H1 (cell line): ENCODE data around the gene WASHC2A. TPM values are rescaled to one million over a fixed set of nuclear protein-coding genes. Genes with fewer than 3 reads are reported as not detected.
"Not testable (repeated sequence)": the region's sequence is repeated elsewhere in the genome, so short reads cannot be mapped to it uniquely, and the experiment has no call there.

ENCODE experiments used
- CTCF ChIA-PET: fragments of 300-600 bp; sonication (Branson Sonifier 250); formaldehyde crosslinking; loops from one replicate; lab custom pipeline; 2021; ENCODE audit not compliant: partially characterized antibody; lab: Charles Lee
- POLR2A ChIA-PET: fragments of 300-600 bp; sonication (Branson Sonifier 250); formaldehyde crosslinking; loops from one replicate; lab custom pipeline; 2021; ENCODE audit warnings: inconsistent platforms; ENCODE audit not compliant: partially characterized antibody; lab: Charles Lee
- DNase-seq, 2 experiments: peaks; one replicate each; pipeline versions ENCODE4 v3.0.0 to v3.0.0-alpha.2; 2010 to 2022; ENCODE audit warnings: low spot score in 2 of 2, low read depth in 1 of 2, mixed read lengths in 1 of 2
- FAIRE-seq: peaks from 2 replicates; lab custom pipeline; 2011; peaks lifted over from hg19 to GRCh38; lab: Jason Lieb, UNC
- H2AFZ ChIP-seq: 2 replicates; pipeline ENCODE4 v1.8.1; 2012; ENCODE audit warnings: low read length, inconsistent platforms
- H2AK5ac ChIP-seq: 2 replicates; pipeline ENCODE4 v1.6.1; 2013; ENCODE audit warnings: low read depth, low read length
- H2BK120ac ChIP-seq: replicated peaks from 2 replicates; pipeline ENCODE3; 2013; ENCODE audit warnings: low read depth, low read length, inconsistent platforms
- H2BK12ac ChIP-seq: 2 replicates; pipeline ENCODE4 v1.6.1; 2013; ENCODE audit warnings: low read depth, low read length
- H2BK15ac ChIP-seq: 2 replicates; pipeline ENCODE4 v1.6.1; 2013; ENCODE audit warnings: low read length
- H2BK20ac ChIP-seq: 2 replicates; pipeline ENCODE4 v1.6.1; 2013; ENCODE audit warnings: low read length
- H2BK5ac ChIP-seq: 2 replicates; pipeline ENCODE4 v1.6.1; 2013; ENCODE audit warnings: low read depth, low read length
- H3K14ac ChIP-seq: 2 replicates; pipeline ENCODE4 v1.6.1; 2013; ENCODE audit warnings: inconsistent platforms; ENCODE audit not compliant: insufficient read length
- H3K18ac ChIP-seq: 2 replicates; pipeline ENCODE4 v1.6.1; 2013; ENCODE audit warnings: low read length; ENCODE audit errors: extremely low read depth
- H3K23ac ChIP-seq: 2 replicates; pipeline ENCODE4 v1.6.1; 2013; ENCODE audit warnings: inconsistent platforms; ENCODE audit not compliant: insufficient read length
- H3K23me2 ChIP-seq: 2 replicates; pipeline ENCODE4 v1.6.1; 2013; ENCODE audit warnings: low read depth, low read length
- H3K27ac ChIP-seq: 2 replicates; pipeline ENCODE4 v1.6.1; 2011; ENCODE audit warnings: low read depth, low read length, inconsistent platforms
- H3K27me3 ChIP-seq, 4 experiments: replicated peaks in 1 of 4; 1 replicate in 1 of 4; 2 replicates in 3 of 4; pipeline versions ENCODE4 v1.6.1 to v1.8.1; 2011 to 2013; ENCODE audit warnings: low read length in 3 of 4, mild to moderate bottlenecking in 3 of 4, inconsistent platforms in 2 of 4, mixed read lengths in 2 of 4, moderate library complexity in 1 of 4; ENCODE audit not compliant: control insufficient read depth in 3 of 4, insufficient read depth in 3 of 4; ENCODE audit errors: extremely low read depth in 1 of 4
- H3K36me3 ChIP-seq, 4 experiments: 2 replicates each; pipeline versions ENCODE4 v1.6.1 to v1.8.1; 2011 to 2013; ENCODE audit warnings: mild to moderate bottlenecking in 4 of 4, low read length in 3 of 4, moderate library complexity in 2 of 4, control low read depth in 1 of 4, inconsistent platforms in 1 of 4; ENCODE audit not compliant: insufficient read depth in 4 of 4, control insufficient read depth in 2 of 4
- H3K4ac ChIP-seq: replicated peaks from 2 replicates; pipeline ENCODE3; 2013; ENCODE audit warnings: low read length, low read depth, mixed read lengths, inconsistent platforms; ENCODE audit not compliant: insufficient read length
- H3K4me1 ChIP-seq, 4 experiments: replicated peaks in 1 of 4; 1 replicate in 1 of 4; 2 replicates in 3 of 4; pipeline versions ENCODE4 v1.6.1 to v1.8.1; 2011 to 2013; ENCODE audit warnings: low read length in 3 of 4, inconsistent platforms in 2 of 4, mixed read lengths in 1 of 4; ENCODE audit not compliant: insufficient read depth in 4 of 4, control insufficient read depth in 3 of 4
- H3K4me2 ChIP-seq, 2 experiments: 2 replicates each; pipeline versions ENCODE4 v1.6.1 to v1.8.1; 2011 to 2013; ENCODE audit warnings: low read depth in 2 of 2, low read length in 2 of 2, control low read depth in 1 of 2, inconsistent platforms in 1 of 2, mild to moderate bottlenecking in 1 of 2; ENCODE audit not compliant: insufficient read depth in 1 of 2
- H3K4me3 ChIP-seq, 4 experiments: fragments of 200-600, 300-600 bp in 1 of 4; sonication (generic), shearing (Covaris generic), sonication (Bioruptor Twin) in 1 of 4; 2 replicates each; pipeline versions ENCODE4 v1.5.1 to v1.8.1; 2011 to 2016; ENCODE audit warnings: low read length in 4 of 4, low read depth in 3 of 4, control low read depth in 2 of 4, inconsistent platforms in 2 of 4, mild to moderate bottlenecking in 2 of 4, mixed read lengths in 1 of 4, moderate library complexity in 1 of 4; ENCODE audit not compliant: insufficient read depth in 2 of 4; ENCODE audit errors: extremely low read depth in 1 of 4
- H3K56ac ChIP-seq: replicated peaks from 2 replicates; pipeline ENCODE3; 2013; ENCODE audit warnings: low read depth, mild to moderate bottlenecking, mixed read lengths, low read length, inconsistent platforms; ENCODE audit not compliant: insufficient read length
- H3K79me1 ChIP-seq: 2 replicates; pipeline ENCODE4 v1.6.1; 2013; ENCODE audit warnings: low read depth, low read length, control low read depth
- H3K79me2 ChIP-seq, 2 experiments: 2 replicates each; pipeline versions ENCODE4 v1.6.1 to v1.8.1; 2012 to 2013; ENCODE audit warnings: low read length in 2 of 2, mild to moderate bottlenecking in 2 of 2, inconsistent platforms in 1 of 2; ENCODE audit not compliant: insufficient read depth in 2 of 2, control insufficient read depth in 1 of 2
- H3K9ac ChIP-seq, 4 experiments: replicated peaks in 1 of 4; 1 replicate in 1 of 4; 2 replicates in 3 of 4; pipeline versions ENCODE4 v1.6.1 to v1.8.1; 2011 to 2013; ENCODE audit warnings: low read depth in 3 of 4, low read length in 3 of 4, control low read depth in 2 of 4, mild to moderate bottlenecking in 2 of 4, moderate library complexity in 2 of 4, inconsistent platforms in 1 of 4; ENCODE audit errors: extremely low read depth in 1 of 4
- H3K9me3 ChIP-seq, 2 experiments: 2 replicates each; pipeline versions ENCODE4 v1.6.1 to v1.8.1; 2012 to 2013; ENCODE audit warnings: mild to moderate bottlenecking in 2 of 2, moderate library complexity in 2 of 2, control low read depth in 1 of 2, inconsistent platforms in 1 of 2, low read depth in 1 of 2, low read length in 1 of 2, mixed read lengths in 1 of 2; ENCODE audit not compliant: insufficient read depth in 2 of 2
- H4K20me1 ChIP-seq, 2 experiments: replicated peaks in 1 of 2; 2 replicates each; pipeline versions ENCODE3 to v1.8.1; 2011 to 2013; ENCODE audit warnings: inconsistent platforms in 2 of 2, low read length in 2 of 2, mild to moderate bottlenecking in 1 of 2; ENCODE audit not compliant: insufficient read depth in 2 of 2, control insufficient read depth in 1 of 2
- H4K5ac ChIP-seq: 2 replicates; pipeline ENCODE4 v1.6.1; 2013; ENCODE audit warnings: low read length, low read depth, mixed read lengths, inconsistent platforms; ENCODE audit not compliant: insufficient read length
- H4K8ac ChIP-seq: 2 replicates; pipeline ENCODE4 v1.8.0; 2013; ENCODE audit warnings: mild to moderate bottlenecking, moderate library complexity, low read length, inconsistent platforms; ENCODE audit not compliant: insufficient read depth; ENCODE audit errors: extremely low read depth
- H4K91ac ChIP-seq: replicated peaks from 2 replicates; pipeline ENCODE3; 2013; ENCODE audit warnings: low read length, mixed read lengths, inconsistent platforms; ENCODE audit not compliant: insufficient read length
- WGBS, 2 experiments: shearing (Covaris generic) in 1 of 2; methylation state at CpG; one replicate each; pipeline versions ENCODE4 v1.1.6 to v1.1.7; 2013 to 2015; ENCODE audit warnings: low lambda C conversion rate in 2 of 2, mixed read lengths in 2 of 2, inconsistent platforms in 1 of 2, low coverage in 1 of 2, missing lambda C conversion rate in 1 of 2; ENCODE audit not compliant: insufficient replicate concordance in 2 of 2, insufficient coverage in 1 of 2, insufficient read length in 1 of 2; ENCODE audit errors: extremely low coverage in 1 of 2, missing lambda C conversion rate in 1 of 2; 5-methylcytosine and 5-hydroxymethylcytosine counted together
- polyA plus RNA-seq, 7 experiments: library from polyadenylated mRNA; depleted of rRNA in 3 of 7; stranded (reverse) in 5 of 7; unstranded in 2 of 7; fragments of >200 nt in 5 of 7; fragments of 200-250 nt in 2 of 7; gene quantifications; 1 replicate in 5 of 7; 2 replicates in 1 of 7; 4 replicates in 1 of 7; pipeline versions ENCODE4 v1.2.1 to v1.2.3, GENCODE V29; 2011 to 2013; ENCODE audit warnings: missing spikeins in 2 of 7, mixed read lengths in 2 of 7
- total RNA-seq: library from RNA; stranded (reverse); fragmentation: NEBNext Ultra II Directional; extraction: Animal tissue kit (Norgen Biotek cat#: 25700); gene quantifications from 2 replicates; pipeline ENCODE4 v1.2.1, GENCODE V29; 2021

The WASHC2A gene
- total and polyA plus RNA-seq, 2 of the 8 experiments (the other 6 are each of a cell fraction or from before 2014, with no cell fraction given), result 7.5 to 29.7 TPM

GRCh38 chr10:50046457-50046856 is 21.3 kb upstream of the WASHC2A start:
- H3K23ac ChIP-seq, H4K5ac ChIP-seq, H2BK12ac ChIP-seq, H3K36me3 ChIP-seq, H3K4me1 ChIP-seq, H3K27ac ChIP-seq, H4K8ac ChIP-seq, H3K79me1 ChIP-seq, H2BK120ac ChIP-seq, H3K23me2 ChIP-seq, H3K56ac ChIP-seq, H3K9me3 ChIP-seq, H2BK15ac ChIP-seq, H2AFZ ChIP-seq, H2BK20ac ChIP-seq, H3K27me3 ChIP-seq, H4K91ac ChIP-seq, POLR2A ChIA-PET, H3K4me3 ChIP-seq, H2AK5ac ChIP-seq, H3K18ac ChIP-seq, H3K4ac ChIP-seq, H3K79me2 ChIP-seq, H4K20me1 ChIP-seq, H3K14ac ChIP-seq, H3K9ac ChIP-seq, DNase-seq, FAIRE-seq, CTCF ChIA-PET, H2BK5ac ChIP-seq, H3K4me2 ChIP-seq: not testable (repeated sequence)
- 73% methylated on average over 3 of the region's 9 CpGs; no CpG with 5 or more reads in 1 of the 2 experiments for WGBS, 2 experiments

- H2BK5ac ChIP-seq, H4K5ac ChIP-seq, H2BK15ac ChIP-seq, H4K91ac ChIP-seq, H3K4me2 ChIP-seq, H3K4me3 ChIP-seq, FAIRE-seq, H3K9ac ChIP-seq, H4K20me1 ChIP-seq, H2AK5ac ChIP-seq, H3K14ac ChIP-seq, H3K18ac ChIP-seq, H2AFZ ChIP-seq, H3K4ac ChIP-seq, H3K36me3 ChIP-seq, H4K8ac ChIP-seq, H3K79me1 ChIP-seq, H2BK120ac ChIP-seq, H3K23ac ChIP-seq, H3K27ac ChIP-seq, H2BK20ac ChIP-seq, POLR2A ChIA-PET, DNase-seq, H2BK12ac ChIP-seq, H3K23me2 ChIP-seq, CTCF ChIA-PET, H3K9me3 ChIP-seq, H3K79me2 ChIP-seq, H3K27me3 ChIP-seq, H3K56ac ChIP-seq, H3K4me1 ChIP-seq: not testable (repeated sequence)
- WGBS, 2 experiments, result 88% methylated on average over 5 of the region's 5 CpGs; no CpG with 5 or more reads in 1 of the 2 experiments
These were observed 20.2 kb upstream of the WASHC2A start for GRCh38 chr10:50047594-50047993.
